Right lobe of liver (tissue), 6 donors: ENCODE data around the gene USF3. TPM values are rescaled to one million over a fixed set of nuclear protein-coding genes. Genes with fewer than 3 reads are reported as not detected.

Source experiments
- ATAC-seq, 4 donors: fragments of 200-7000 bp; cut with Tn5 transposase; one replicate each; pipeline ENCODE4 v1.9.1; 2020; ENCODE audit warnings: mild to moderate bottlenecking in 4 of 4, moderate library complexity in 4 of 4
- DNase-seq, 3 donors: peaks; one replicate each; pipeline ENCODE4 v3.0.0-alpha.2; 2020
- H3K27ac ChIP-seq, 3 donors: fragments of 200-600 bp; one replicate each; pipeline ENCODE4 v1.8.0; 2022
- H3K27me3 ChIP-seq, 2 donors: fragments of 200-600 bp; one replicate each; pipeline ENCODE4 v1.8.0; 2022
- H3K36me3 ChIP-seq, 4 donors: fragments of 200-600 bp; sonication (generic) in 1 of 4; one replicate each; pipeline versions ENCODE4 v1.5.1 to v1.8.0; 2017 to 2022; ENCODE audit warnings: control low read depth in 1 of 4
- H3K4me1 ChIP-seq, 4 donors: fragments of 200-600 bp; sonication (generic) in 1 of 4; one replicate each; pipeline versions ENCODE4 v1.5.1 to v1.8.0; 2017 to 2022; ENCODE audit warnings: control low read depth in 1 of 4
- H3K4me3 ChIP-seq, 3 donors: fragments of 200-600 bp; one replicate each; pipeline ENCODE4 v1.8.0; 2022
- H3K9me3 ChIP-seq, 4 donors: fragments of 200-600 bp; sonication (generic) in 1 of 4; one replicate each; pipeline versions ENCODE4 v1.5.1 to v1.8.0; 2017 to 2022; ENCODE audit warnings: control low read depth in 1 of 4
- CTCF ChIP-seq, 4 donors: fragments of 200-600 bp in 3 of 4; fragments of 450-650 bp in 1 of 4; IDR thresholded peaks; one replicate each; pipeline versions ENCODE4 v1.5.1 to v1.8.0; 2016 to 2022; ENCODE audit warnings: antibody characterized with exemption in 4 of 4, mild to moderate bottlenecking in 2 of 4
- POLR2A ChIP-seq: fragments of 450-650 bp; IDR thresholded peaks from one replicate; pipeline ENCODE4 v1.6.1; 2017; ENCODE audit warnings: antibody characterized with exemption, mild to moderate bottlenecking
- WGBS: methylation state at CpG from one replicate; pipeline ENCODE4 v1.1.6; 2018; ENCODE audit warnings: low coverage, low lambda C conversion rate; ENCODE audit not compliant: insufficient coverage; ENCODE audit errors: missing lambda C conversion rate; 5-methylcytosine and 5-hydroxymethylcytosine counted together
- intact Hi-C, 2 donors: fragments of 100-400 bp; cut with DNase I; formaldehyde crosslinking; loops; one replicate each; pipeline versions ENCODE4 v1.11.2 to v1.14.1; 2022
- total RNA-seq, 6 experiments: library from RNA; depleted of rRNA in 2 of 6; stranded (reverse); fragments of >200 nt in 2 of 6; fragmentation: NEBNext Ultra II Directional in 3 of 6; extraction: Animal tissue kit (Norgen Biotek cat#: 25700) in 3 of 6; gene quantifications; one replicate each; pipeline versions ENCODE4 v1.1.0 to v1.2.4, GENCODE V29; 2016 to 2023
- donor health status: DM: no; HTN: yes; CAD: no.
- donor health status: DM: no; HTN: no; CAD: no.
- donor health status: DM: no; HTN: no; CAD: no.
- donor health status: DM: no; HTN: yes; CAD: no.
- donor health status: DM: no; HTN: yes; CAD: no.

USF3 gene
- total RNA-seq, 6 experiments from 2014 or later: 12.1 to 20.3 (median 17.6) TPM

GRCh38 chr3:113707835-113708234 is 11.4 kb upstream of the USF3 start:
- no peak for DNase-seq
- H3K4me1 ChIP-seq: no peaks in the 10 kb centered on the region
- H3K9me3 ChIP-seq: no peaks in the 10 kb centered on the region
- ATAC-seq: no peak
- H3K4me3 ChIP-seq: no peak overlapping the region
- no peak for TF ChIP-seq POLR2A
- TF ChIP-seq CTCF (IDR thresholded peaks at IDR 0.05): no peak
- no peak overlapping the region for H3K27ac ChIP-seq
- WGBS: 71% methylated on average over 4 of the region's 4 CpGs
- no peaks in the 10 kb centered on the region for H3K27me3 ChIP-seq
- intact Hi-C loops: no loop called here
- H3K36me3 ChIP-seq: no peaks in the 10 kb centered on the region

- DNase-seq: peak in 2 of 3 donors; percentile 33 to 53
- ATAC-seq: peak in 1 of 4 donors; percentile 2
These were observed 2.5 kb upstream of the USF3 start for GRCh38 chr3:113698956-113699355.

GRCh38 chr3:113698213-113698742 is 1.8 kb upstream of the USF3 start:
- H3K36me3 ChIP-seq: no peaks in the 10 kb centered on the region
- peak overlapping the region in 1 of 3 donors; percentile 53 for H3K4me3 ChIP-seq
- H3K9me3 ChIP-seq: no peaks in the 10 kb centered on the region
- TF ChIP-seq POLR2A (no peak), CTCF (IDR thresholded peaks at IDR 0.05) (no peak)
- H3K27ac ChIP-seq: peak overlapping the region in 2 of 3 donors; percentile 87 to 93
- ATAC-seq (no peak), DNase-seq (no peak)
- no peaks in the 10 kb centered on the region for H3K27me3 ChIP-seq
- intact Hi-C loops: no loop called here
- 44% methylated on average over 6 of the region's 6 CpGs for WGBS
- peaks cover 0 to 31% (median 5%) of the 10 kb centered on the region in 4 donors for H3K4me1 ChIP-seq

More at GRCh38 chr3:113698956-113699355, 2.5 kb upstream of the USF3 start:
- Histone ChIP-seq H3K4me1 (peaks cover 0 to 27% (median 5%) of the 10 kb centered on the region in 4 donors), H3K9me3 (no peaks in the 10 kb centered on the region), H3K27ac (peak overlapping the region in 1 of 3 donors; percentile 93), H3K4me3 (peak overlapping the region; percentile 18 to 53 (median 32)), H3K27me3 (no peaks in the 10 kb centered on the region), H3K36me3 (no peaks in the 10 kb centered on the region)
- intact Hi-C loops: no loop called here
- WGBS: 24% methylated on average over 14 of the region's 24 CpGs
- no peak for TF ChIP-seq CTCF (IDR thresholded peaks at IDR 0.05)
- no peak for TF ChIP-seq POLR2A

- H3K36me3 ChIP-seq: no peaks in the 10 kb centered on the region
- peak overlapping the region; percentile 48 to 91 (median 83) for H3K4me3 ChIP-seq
- TF ChIP-seq POLR2A (peak; percentile 21), CTCF (IDR thresholded peaks at IDR 0.05) (no peak)
- ATAC-seq: peak in 3 of 4 donors; percentile 4 to 24 (median 6)
- peak overlapping the region; percentile 87 to 99 (median 93) for H3K27ac ChIP-seq
- peaks cover 0 to 31% (median 5%) of the 10 kb centered on the region in 4 donors for H3K4me1 ChIP-seq
- 2% methylated on average over 10 of the region's 10 CpGs for WGBS
- intact Hi-C loops: no loop called here
- no peaks in the 10 kb centered on the region for H3K27me3 ChIP-seq
- DNase-seq: no peak
- no peaks in the 10 kb centered on the region for H3K9me3 ChIP-seq
These were observed 1.2 kb upstream of the USF3 start for GRCh38 chr3:113697500-113698090.
